GM23338 (cell line): Measurements from ENCODE around the gene LPCAT3. TPM values are rescaled to one million over a fixed set of nuclear protein-coding genes. Genes with fewer than 3 reads are reported as not detected.

ENCODE experiments used
- ATAC-seq: fragments of 200-7000 bp; cut with Tn5 transposase; 3 replicates; pipeline ENCODE4 v1.9.1; 2020
- DNase-seq: peaks from one replicate; pipeline ENCODE4 v3.0.0-alpha.2; 2015; ENCODE audit warnings: low spot score
- H2AFZ ChIP-seq: fragments of 200-600 bp; sonication (generic); 2 replicates; pipeline ENCODE4 v1.8.0; 2016; ENCODE audit warnings: antibody characterized with exemption, mild to moderate bottlenecking, moderate library complexity
- H3F3A ChIP-seq: fragments of 200-600 bp; sonication (generic); replicated peaks from 2 replicates; pipeline ENCODE4 v1.8.0; 2017; ENCODE audit warnings: antibody characterized with exemption, mixed run types, low read depth
- H3K27ac ChIP-seq: fragments of 200-600 bp; sonication (generic); 2 replicates; pipeline ENCODE4 v1.6.1; 2016; ENCODE audit warnings: low read depth
- H3K27me3 ChIP-seq: fragments of 200-600 bp; sonication (generic); 2 replicates; pipeline ENCODE4 v1.8.0; 2016; ENCODE audit warnings: mild to moderate bottlenecking, mixed run types, moderate library complexity; ENCODE audit not compliant: insufficient read depth
- H3K36me3 ChIP-seq: fragments of 200-600 bp; sonication (generic); 2 replicates; pipeline ENCODE4 v1.8.0; 2016; ENCODE audit warnings: mild to moderate bottlenecking; ENCODE audit not compliant: insufficient read depth
- H3K4me1 ChIP-seq: fragments of 200-600 bp; sonication (generic); 2 replicates; pipeline ENCODE4 v1.8.0; 2016; ENCODE audit warnings: mild to moderate bottlenecking, moderate library complexity; ENCODE audit not compliant: insufficient read depth
- H3K4me2 ChIP-seq: fragments of 200-600 bp; sonication (generic); 2 replicates; pipeline ENCODE4 v1.7.1; 2017; ENCODE audit warnings: mixed run types
- H3K4me3 ChIP-seq: fragments of 200-600 bp; sonication (generic); 2 replicates; pipeline ENCODE4 v1.6.1; 2016; ENCODE audit warnings: mixed run types
- H3K79me2 ChIP-seq: fragments of 200-600 bp; sonication (generic); replicated peaks from 2 replicates; pipeline ENCODE4 v1.8.0; 2017; ENCODE audit warnings: mild to moderate bottlenecking; ENCODE audit not compliant: insufficient read depth
- H3K9me2 ChIP-seq: fragments of 200-600 bp; sonication (generic); 2 replicates; pipeline ENCODE4 v1.8.0; 2017; ENCODE audit not compliant: insufficient read depth
- H4K20me1 ChIP-seq: fragments of 200-600 bp; sonication (generic); replicated peaks from 2 replicates; pipeline ENCODE4 v1.8.0; 2017; ENCODE audit warnings: mild to moderate bottlenecking; ENCODE audit not compliant: insufficient read depth
- H3K27ac Mint-ChIP-seq: 2 replicates; pipeline ENCODE4 v1.8.0; 2020; ENCODE audit warnings: inconsistent platforms, mild to moderate bottlenecking, moderate library complexity, mixed read lengths
- H3K27me3 Mint-ChIP-seq: 3 replicates; pipeline ENCODE4 v1.8.0; 2022; ENCODE audit warnings: low read depth, mild to moderate bottlenecking, moderate library complexity, mixed read lengths, inconsistent platforms; ENCODE audit not compliant: insufficient read depth, poor library complexity
- H3K36me3 Mint-ChIP-seq: 3 replicates; pipeline ENCODE4 v1.8.0; 2021; ENCODE audit warnings: low read depth, mild to moderate bottlenecking, inconsistent platforms, moderate library complexity, mixed read lengths
- H3K4me1 Mint-ChIP-seq: 3 replicates; pipeline ENCODE4 v1.8.0; 2020; ENCODE audit warnings: mild to moderate bottlenecking, inconsistent platforms, mixed read lengths
- H3K4me3 Mint-ChIP-seq: 3 replicates; pipeline ENCODE4 v1.8.0; 2021; ENCODE audit warnings: moderate library complexity, mild to moderate bottlenecking, inconsistent platforms, mixed read lengths
- H3K9me3 Mint-ChIP-seq: 3 replicates; pipeline ENCODE4 v1.8.0; 2020; ENCODE audit warnings: moderate library complexity, mild to moderate bottlenecking, inconsistent platforms, mixed read lengths
- CREB1 ChIP-seq: fragments of 250-450 bp; sonication (Bioruptor Pico); IDR thresholded peaks from 2 replicates; pipeline ENCODE4 v1.5.0; 2020; ENCODE audit warnings: low read depth, mild to moderate bottlenecking, moderate library complexity
- ETS1 ChIP-seq: IDR thresholded peaks from 2 replicates; pipeline ENCODE4 v1.6.1; 2016; ENCODE audit warnings: antibody characterized with exemption
- EZH2 ChIP-seq: fragments of 200-600 bp; sonication (generic); IDR thresholded peaks from one replicate; pipeline ENCODE4 v1.8.0; 2017; ENCODE audit warnings: antibody characterized with exemption, mild to moderate bottlenecking, low read depth; ENCODE audit not compliant: unreplicated experiment
- EZH2phosphoT487 ChIP-seq: fragments of 200-600 bp; sonication (generic); IDR thresholded peaks from one replicate; pipeline ENCODE4 v1.8.1; 2018; ENCODE audit warnings: antibody characterized with exemption; ENCODE audit not compliant: unreplicated experiment
- JUNB ChIP-seq: IDR thresholded peaks from one replicate; pipeline ENCODE4 v1.6.1; 2016; ENCODE audit warnings: antibody characterized with exemption; ENCODE audit not compliant: unreplicated experiment
- NANOG ChIP-seq: IDR thresholded peaks from 2 replicates; pipeline ENCODE4 v1.6.1; 2016; ENCODE audit warnings: antibody characterized with exemption, borderline replicate concordance
- STAT1 ChIP-seq: IDR thresholded peaks from one replicate; pipeline ENCODE4 v1.6.1; 2016; ENCODE audit warnings: antibody characterized with exemption; ENCODE audit not compliant: unreplicated experiment
- ZNF114 ChIP-seq: fragments of 250-450 bp; sonication (Bioruptor Pico); IDR thresholded peaks from 2 replicates; pipeline ENCODE4 v1.5.0; 2020; ENCODE audit warnings: mild to moderate bottlenecking, moderate library complexity
- ZNF462 ChIP-seq: fragments of 250-450 bp; sonication (Bioruptor Pico); IDR thresholded peaks from 2 replicates; pipeline ENCODE4 v1.5.0; 2020; ENCODE audit warnings: mild to moderate bottlenecking, moderate library complexity
- polyA plus RNA-seq: library from polyadenylated mRNA; unstranded; fragments of >200 nt; fragmentation: Nextera tagmentation; extraction: Ambion mirVana; gene quantifications from 2 replicates; pipeline ENCODE4 v1.2.1, GENCODE V29; 2016
- total RNA-seq: library from RNA; depleted of rRNA; stranded (reverse); fragments of >200 nt; shearing (Covaris generic); gene quantifications from 2 replicates; pipeline ENCODE4 v1.2.3, GENCODE V29; 2014
- TF ChIP-seq, protein P1 (sequence below): IDR thresholded peaks from one replicate; pipeline ENCODE4 v1.6.1; 2018; ENCODE audit warnings: antibody characterized with exemption; ENCODE audit not compliant: unreplicated experiment

Gene LPCAT3
- total and polyA plus RNA-seq, 2 experiments from 2014 or later: 21.4 to 51.5 TPM

- H2AFZ ChIP-seq: peak overlapping the region; percentile 67
- no peak for ATAC-seq
- peak overlapping the region; percentile 95; the same call in 1 of the 2 replicates for H3K27ac Mint-ChIP-seq
- no peaks in the 10 kb centered on the region for H3K79me2 ChIP-seq
- peaks cover 11% of the 10 kb centered on the region for H3K27me3 Mint-ChIP-seq
- H3K36me3 Mint-ChIP-seq: no peaks in the 10 kb centered on the region
- no peak for DNase-seq
- no peak overlapping the region for H3K4me3 ChIP-seq
- no peaks in the 10 kb centered on the region for H3K36me3 ChIP-seq
- no peak overlapping the region for H3K4me2 ChIP-seq
- peaks cover 18% of the 10 kb centered on the region for H3K4me1 Mint-ChIP-seq
- TF ChIP-seq ZNF462 (CRISPR knock-in tag): no peak
- TF ChIP-seq, protein P1, sequence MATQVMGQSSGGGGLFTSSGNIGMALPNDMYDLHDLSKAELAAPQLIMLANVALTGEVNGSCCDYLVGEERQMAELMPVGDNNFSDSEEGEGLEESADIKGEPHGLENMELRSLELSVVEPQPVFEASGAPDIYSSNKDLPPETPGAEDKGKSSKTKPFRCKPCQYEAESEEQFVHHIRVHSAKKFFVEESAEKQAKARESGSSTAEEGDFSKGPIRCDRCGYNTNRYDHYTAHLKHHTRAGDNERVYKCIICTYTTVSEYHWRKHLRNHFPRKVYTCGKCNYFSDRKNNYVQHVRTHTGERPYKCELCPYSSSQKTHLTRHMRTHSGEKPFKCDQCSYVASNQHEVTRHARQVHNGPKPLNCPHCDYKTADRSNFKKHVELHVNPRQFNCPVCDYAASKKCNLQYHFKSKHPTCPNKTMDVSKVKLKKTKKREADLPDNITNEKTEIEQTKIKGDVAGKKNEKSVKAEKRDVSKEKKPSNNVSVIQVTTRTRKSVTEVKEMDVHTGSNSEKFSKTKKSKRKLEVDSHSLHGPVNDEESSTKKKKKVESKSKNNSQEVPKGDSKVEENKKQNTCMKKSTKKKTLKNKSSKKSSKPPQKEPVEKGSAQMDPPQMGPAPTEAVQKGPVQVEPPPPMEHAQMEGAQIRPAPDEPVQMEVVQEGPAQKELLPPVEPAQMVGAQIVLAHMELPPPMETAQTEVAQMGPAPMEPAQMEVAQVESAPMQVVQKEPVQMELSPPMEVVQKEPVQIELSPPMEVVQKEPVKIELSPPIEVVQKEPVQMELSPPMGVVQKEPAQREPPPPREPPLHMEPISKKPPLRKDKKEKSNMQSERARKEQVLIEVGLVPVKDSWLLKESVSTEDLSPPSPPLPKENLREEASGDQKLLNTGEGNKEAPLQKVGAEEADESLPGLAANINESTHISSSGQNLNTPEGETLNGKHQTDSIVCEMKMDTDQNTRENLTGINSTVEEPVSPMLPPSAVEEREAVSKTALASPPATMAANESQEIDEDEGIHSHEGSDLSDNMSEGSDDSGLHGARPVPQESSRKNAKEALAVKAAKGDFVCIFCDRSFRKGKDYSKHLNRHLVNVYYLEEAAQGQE: no peak
- no peak for TF ChIP-seq JUNB
- TF ChIP-seq STAT1: no peak
- TF ChIP-seq EZH2: no peak
- TF ChIP-seq EZH2phosphoT487: no peak
- no peak for TF ChIP-seq ETS1
- TF ChIP-seq CREB1 (CRISPR knock-in tag): no peak
- TF ChIP-seq NANOG: no peak
- TF ChIP-seq ZNF114 (CRISPR knock-in tag): no peak
- H3K4me3 Mint-ChIP-seq: no peak overlapping the region
- no peaks in the 10 kb centered on the region for H4K20me1 ChIP-seq
- no peaks in the 10 kb centered on the region for H3K9me2 ChIP-seq
- no peaks in the 10 kb centered on the region for H3K9me3 Mint-ChIP-seq
- peaks cover 8% of the 10 kb centered on the region for H3K4me1 ChIP-seq
- no peaks in the 10 kb centered on the region for H3K27me3 ChIP-seq
- no peaks in the 10 kb centered on the region for H3F3A ChIP-seq
- no peak overlapping the region for H3K27ac ChIP-seq
These were observed 41.5 kb upstream of the LPCAT3 start for GRCh38 chr12:7059780-7060179.
